B cell (primary cell): ENCODE results near the gene UNC93B1.

ENCODE experiments used
- CTCF ChIP-seq: fragments of 200-600 bp; IDR thresholded peaks from one replicate; pipeline ENCODE4 v1.8.0; 2022; ENCODE audit warnings: antibody characterized with exemption, mild to moderate bottlenecking
- EZH2 ChIP-seq: IDR thresholded peaks from 2 replicates; pipeline ENCODE4 v1.6.1; 2012; ENCODE audit warnings: borderline replicate concordance, low read depth, mild to moderate bottlenecking, moderate library complexity, low read length; ENCODE audit not compliant: insufficient read depth, poor library complexity, severe bottlenecking

- TF ChIP-seq CTCF (no peak), EZH2 (no peak)
Measured at GRCh38 chr11:68053117-68053516, 49.2 kb upstream of the UNC93B1 start.
